ENCODE measurements around the gene FOLR3. TPM values are rescaled to one million over a fixed set of nuclear protein-coding genes. Genes with fewer than 3 reads are reported as not detected.
A peak's percentile ranks its signal among the peaks of the same experiment; 100 is the strongest.
"Not testable (repeated sequence)": the region's sequence is repeated elsewhere in the genome, so short reads cannot be mapped to it uniquely, and the experiment has no call there.

FOLR3 gene
- polyA plus RNA-seq, 1 donor (not counting 4 experiments of a cell fraction or from before 2014, with no cell fraction given), result 21.0 TPM

DNA sequence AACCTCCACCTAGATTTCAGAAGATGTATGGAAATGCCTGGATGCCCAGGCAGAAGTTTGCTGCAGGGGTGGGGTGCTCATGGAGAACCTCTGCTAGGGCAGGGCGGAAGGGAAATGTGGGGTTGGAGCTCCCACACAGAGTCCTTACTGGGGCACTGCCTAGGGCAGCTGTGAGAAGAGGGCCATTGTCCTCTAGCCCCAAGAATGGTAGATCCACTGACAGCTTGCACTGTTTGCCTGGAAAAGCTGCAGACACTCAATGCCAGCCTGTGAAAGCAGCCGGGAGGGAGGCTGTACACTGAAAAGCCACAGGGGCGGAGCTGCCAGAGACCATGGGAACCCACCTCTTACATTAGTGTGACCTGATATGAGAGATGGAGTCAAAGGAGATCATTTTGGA is 34.2 kb downstream of the FOLR3 start:
- H3K9me3 ChIP-seq (ENCODE audit: control insufficient read depth, low read depth, low read length); FAIRE-seq; H3K9me1 ChIP-seq (ENCODE audit: control insufficient read depth, extremely low read depth, insufficient read depth, low read length); dilution Hi-C loops (cut with MboI; ENCODE audit: extremely low pct_ligation_motif_present, low sequenced_read_pairs); H3K36me3 ChIP-seq (ENCODE audit: control insufficient read depth in 2 of 2, extremely low read depth in 1 of 2, insufficient read depth in 2 of 2, low read length in 2 of 2); H3K9ac ChIP-seq (ENCODE audit: control insufficient read depth, extremely low read depth, insufficient read depth, low read length); DNase-seq (ENCODE audit: low read depth, low spot score); H3K27ac ChIP-seq (ENCODE audit: control insufficient read depth, insufficient read depth, low read length); H3K79me2 ChIP-seq (ENCODE audit: control insufficient read depth, insufficient read depth, low read length); H2AFZ ChIP-seq (ENCODE audit: control insufficient read depth, low read length); H3K4me2 ChIP-seq (ENCODE audit: control insufficient read depth, extremely low read depth, insufficient read depth, low read depth, low read length); H3K4me3 ChIP-seq (ENCODE audit: control insufficient read depth in 2 of 3, extremely low read depth in 1 of 3, insufficient read depth in 2 of 3, low read depth in 1 of 3, low read length in 3 of 3); H3K27me3 ChIP-seq (ENCODE audit: control insufficient read depth, extremely low read depth, insufficient read depth, low read length); H4K20me1 ChIP-seq (ENCODE audit: control insufficient read depth, extremely low read depth, insufficient read depth, low read length): not testable (repeated sequence)
- peaks cover 25% of the 10 kb centered on the region for H3K4me1 ChIP-seq (ENCODE audit: control insufficient read depth, extremely low read depth, insufficient read depth, low read length)

DNA sequence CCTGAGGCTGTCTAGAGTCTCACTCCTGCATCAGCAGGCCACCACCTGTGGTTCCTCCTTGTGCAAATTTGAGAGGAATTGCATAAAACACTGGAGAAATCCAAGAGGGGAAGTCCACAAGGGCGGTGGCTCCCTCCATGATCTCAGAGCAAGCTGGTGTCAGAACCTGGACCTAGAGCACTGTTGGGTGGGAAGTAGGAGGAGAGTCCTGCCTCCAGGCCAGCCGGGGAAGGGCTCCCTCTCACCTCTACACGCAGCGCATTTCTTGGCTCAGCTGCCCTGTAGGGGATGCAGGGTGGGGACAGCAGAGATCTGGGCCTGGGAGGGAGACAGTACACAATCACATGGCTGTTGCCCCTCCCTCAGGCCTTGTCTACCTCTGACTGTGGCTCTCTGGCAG is 36.5 kb downstream of the FOLR3 start:
- FAIRE-seq; H3K4me2 ChIP-seq (ENCODE audit: control insufficient read depth, extremely low read depth, insufficient read depth, low read depth, low read length); H3K4me3 ChIP-seq (ENCODE audit: control insufficient read depth in 2 of 3, extremely low read depth in 1 of 3, insufficient read depth in 2 of 3, low read depth in 1 of 3, low read length in 3 of 3); H3K27me3 ChIP-seq (ENCODE audit: control insufficient read depth, extremely low read depth, insufficient read depth, low read length); H4K20me1 ChIP-seq (ENCODE audit: control insufficient read depth, extremely low read depth, insufficient read depth, low read length); H3K36me3 ChIP-seq (ENCODE audit: control insufficient read depth in 2 of 2, extremely low read depth in 1 of 2, insufficient read depth in 2 of 2, low read length in 2 of 2); DNase-seq (ENCODE audit: low read depth, low spot score); H3K9me1 ChIP-seq (ENCODE audit: control insufficient read depth, extremely low read depth, insufficient read depth, low read length); H3K9ac ChIP-seq (ENCODE audit: control insufficient read depth, extremely low read depth, insufficient read depth, low read length); H3K27ac ChIP-seq (ENCODE audit: control insufficient read depth, insufficient read depth, low read length); H3K9me3 ChIP-seq (ENCODE audit: control insufficient read depth, low read depth, low read length); dilution Hi-C loops (cut with MboI; ENCODE audit: extremely low pct_ligation_motif_present, low sequenced_read_pairs); H3K79me2 ChIP-seq (ENCODE audit: control insufficient read depth, insufficient read depth, low read length): not testable (repeated sequence)
- Histone ChIP-seq H3K4me1 (ENCODE audit: control insufficient read depth, extremely low read depth, insufficient read depth, low read length) (peaks cover 29% of the 10 kb centered on the region), H2AFZ (ENCODE audit: control insufficient read depth, low read length) (peak overlapping the region; percentile 3)

GRCh38 chr11:72173291-72173690 is 37.8 kb downstream of the FOLR3 start:
- dilution Hi-C loops (cut with MboI; ENCODE audit: extremely low pct_ligation_motif_present, low sequenced_read_pairs), result no loop called here
- DNase-seq (ENCODE audit: low read depth, low spot score) (no peak), FAIRE-seq (no peak)
- Histone ChIP-seq H3K4me3 (ENCODE audit: control insufficient read depth in 2 of 3, extremely low read depth in 1 of 3, insufficient read depth in 2 of 3, low read depth in 1 of 3, low read length in 3 of 3) (no peak overlapping the region), H4K20me1 (ENCODE audit: control insufficient read depth, extremely low read depth, insufficient read depth, low read length) (no peaks in the 10 kb centered on the region), H2AFZ (ENCODE audit: control insufficient read depth, low read length) (no peak overlapping the region), H3K27ac (ENCODE audit: control insufficient read depth, insufficient read depth, low read length) (no peak overlapping the region), H3K36me3 (ENCODE audit: control insufficient read depth in 2 of 2, extremely low read depth in 1 of 2, insufficient read depth in 2 of 2, low read length in 2 of 2) (no peaks in the 10 kb centered on the region), H3K4me2 (ENCODE audit: control insufficient read depth, extremely low read depth, insufficient read depth, low read depth, low read length) (no peak overlapping the region), H3K9me3 (ENCODE audit: control insufficient read depth, low read depth, low read length) (no peaks in the 10 kb centered on the region), H3K27me3 (ENCODE audit: control insufficient read depth, extremely low read depth, insufficient read depth, low read length) (no peaks in the 10 kb centered on the region), H3K9me1 (ENCODE audit: control insufficient read depth, extremely low read depth, insufficient read depth, low read length) (no peaks in the 10 kb centered on the region), H3K79me2 (ENCODE audit: control insufficient read depth, insufficient read depth, low read length) (no peaks in the 10 kb centered on the region), H3K4me1 (ENCODE audit: control insufficient read depth, extremely low read depth, insufficient read depth, low read length) (peaks cover 29% of the 10 kb centered on the region), H3K9ac (ENCODE audit: control insufficient read depth, extremely low read depth, insufficient read depth, low read length) (no peak overlapping the region)
- TF ChIP-seq, protein P1, sequence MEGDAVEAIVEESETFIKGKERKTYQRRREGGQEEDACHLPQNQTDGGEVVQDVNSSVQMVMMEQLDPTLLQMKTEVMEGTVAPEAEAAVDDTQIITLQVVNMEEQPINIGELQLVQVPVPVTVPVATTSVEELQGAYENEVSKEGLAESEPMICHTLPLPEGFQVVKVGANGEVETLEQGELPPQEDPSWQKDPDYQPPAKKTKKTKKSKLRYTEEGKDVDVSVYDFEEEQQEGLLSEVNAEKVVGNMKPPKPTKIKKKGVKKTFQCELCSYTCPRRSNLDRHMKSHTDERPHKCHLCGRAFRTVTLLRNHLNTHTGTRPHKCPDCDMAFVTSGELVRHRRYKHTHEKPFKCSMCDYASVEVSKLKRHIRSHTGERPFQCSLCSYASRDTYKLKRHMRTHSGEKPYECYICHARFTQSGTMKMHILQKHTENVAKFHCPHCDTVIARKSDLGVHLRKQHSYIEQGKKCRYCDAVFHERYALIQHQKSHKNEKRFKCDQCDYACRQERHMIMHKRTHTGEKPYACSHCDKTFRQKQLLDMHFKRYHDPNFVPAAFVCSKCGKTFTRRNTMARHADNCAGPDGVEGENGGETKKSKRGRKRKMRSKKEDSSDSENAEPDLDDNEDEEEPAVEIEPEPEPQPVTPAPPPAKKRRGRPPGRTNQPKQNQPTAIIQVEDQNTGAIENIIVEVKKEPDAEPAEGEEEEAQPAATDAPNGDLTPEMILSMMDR (optimal IDR thresholded peaks at IDR 0.05 in 1 of 3, IDR thresholded peaks at IDR 0.05 in 1 of 3, conservative IDR thresholded peaks at IDR 0.05 in 1 of 3; ENCODE audit: extremely low read depth in 1 of 3, insufficient read depth in 2 of 3, low read length in 3 of 3), result no peak
- TF ChIP-seq EZH2 (IDR thresholded peaks at IDR 0.05; ENCODE audit: low read length), result no peak

Measured in keratinocyte (primary cell).